ENCODE measurements around the gene IMPACT. TPM values are rescaled to one million over a fixed set of nuclear protein-coding genes. Genes with fewer than 3 reads are reported as not detected.

IMPACT gene
- total RNA-seq, result 22.2 and 23.9 TPM in 2 replicates

GRCh38 chr18:24426398-24427294 is at the start of gene IMPACT:
Gene IMPACT, plus strand, starts transcription at chr18:24426670. Its CDS starts 87 bp downstream, at chr18:24426757.

GRCh38 chr18:24397694-24398368 is 28.6 kb upstream of the IMPACT start, which contains the start of gene OSBPL1A:
Gene OSBPL1A, minus strand, starts transcription at chr18:24397824. Its CDS starts 20,291 bp downstream, at chr18:24377533.

GRCh38 chr18:24460388-24460787 is 33.9 kb downstream of the IMPACT start, which contains the start of gene HRH4:
Gene HRH4, plus strand, starts transcription at chr18:24460637. Its CDS starts 92 bp downstream, at chr18:24460729.

Other genes starting within 250 kb of the IMPACT start
- gene OSBPL1A, start 28.8 kb upstream of the IMPACT start, total RNA-seq, result 21.2 and 23.5 TPM in 2 replicates
- not detected in 2 replicates for gene HRH4, start 34.0 kb downstream of the IMPACT start, total RNA-seq

All from epithelial cell of alveolus of lung (primary cell).